ENCODE measurements around the gene KDM2B. TPM values are rescaled to one million over a fixed set of nuclear protein-coding genes. Genes with fewer than 3 reads are reported as not detected.

The KDM2B gene
- polyA plus RNA-seq, 3 donors, result 9.7 to 68.1 (median 9.7) TPM

GRCh38 chr12:121428883-121429282 lies 151.9 kb downstream of the KDM2B start:
- Histone ChIP-seq H2AFZ (ENCODE audit: insufficient read depth, low read depth, low read length, poor library complexity, severe bottlenecking) (no peak overlapping the region), H3K27ac (ENCODE audit: low read depth in 1 of 2, low read length in 2 of 2) (peak overlapping the region in 1 of 2 donors; percentile 21), H4K20me1 (ENCODE audit: insufficient read depth, low read length) (peaks cover 30% of the 10 kb centered on the region), H3K4me1 (ENCODE audit: control insufficient read depth in 1 of 2, insufficient read depth in 2 of 2, low read length in 2 of 2) (peaks cover 39 to 43% of the 10 kb centered on the region in 2 donors), H3K4me2 (replicated peaks; ENCODE audit: extremely low read depth, low read length, poor library complexity, severe bottlenecking) (no peak overlapping the region), H3K9me3 (replicated peaks in 1 of 2; ENCODE audit: control insufficient read depth in 1 of 2, insufficient read depth in 1 of 2, low read length in 2 of 2) (no peaks in the 10 kb centered on the region), H3K36me3 (replicated peaks in 1 of 2; ENCODE audit: control insufficient read depth in 1 of 2, insufficient read depth in 2 of 2, low read length in 2 of 2) (peaks cover 56 to 81% of the 10 kb centered on the region in 2 donors), H3K79me2 (ENCODE audit: insufficient read depth, low read length) (peaks cover 43% of the 10 kb centered on the region), H3K4me3 (replicated peaks in 1 of 3; ENCODE audit: low read depth in 2 of 3, low read length in 3 of 3) (no peak overlapping the region), H3K27me3 (ENCODE audit: control insufficient read depth in 2 of 2, insufficient read depth in 2 of 2, low read length in 2 of 2) (no peaks in the 10 kb centered on the region), H3K9ac (ENCODE audit: insufficient read depth, low read length, poor library complexity, severe bottlenecking) (no peak overlapping the region)
- Mint-ChIP-seq H3K9me3 (peaks cover 0 to 9% (median 5%) of the 10 kb centered on the region in 7 donors), H3K4me1 (peaks cover 50% of the 10 kb centered on the region), H3K4me3 (no peak overlapping the region), H3K27ac (peak overlapping the region in 1 of 7 donors; percentile 42), H3K27me3 (ENCODE audit: low read depth in 3 of 3) (peaks cover 0 to 2% (median 0%) of the 10 kb centered on the region in 3 donors), H3K36me3 (peaks cover 71 to 79% of the 10 kb centered on the region in 2 donors)
- no peak for TF ChIP-seq CTCF (IDR thresholded peaks at IDR 0.05)
- WGBS (ENCODE audit: insufficient coverage), result 83% methylated on average over 4 of the region's 6 CpGs
- no peak for DNase-seq
- intact Hi-C loops (cut with micrococcal nuclease), result loop anchor here in 1 of 2 donors (10.0 kb wide), 1 partner anchor 154 kb away; no protein-coding TSS in a partner anchor

GRCh38 chr12:121427556-121428050 lies 153.2 kb downstream of the KDM2B start:
- H3K4me2 ChIP-seq (replicated peaks; ENCODE audit: extremely low read depth, low read length, poor library complexity, severe bottlenecking), result no peak overlapping the region
- Mint-ChIP-seq H3K4me3 (no peak overlapping the region), H3K27ac (peak overlapping the region; percentile 69 to 92 (median 82)), H3K9me3 (peaks cover 0 to 9% (median 5%) of the 10 kb centered on the region in 7 donors), H3K27me3 (ENCODE audit: low read depth in 3 of 3) (no peaks in the 10 kb centered on the region), H3K36me3 (peaks cover 72 to 80% of the 10 kb centered on the region in 2 donors), H3K4me1 (peaks cover 51% of the 10 kb centered on the region)
- peaks cover 43% of the 10 kb centered on the region for H3K79me2 ChIP-seq (ENCODE audit: insufficient read depth, low read length)
- peak in 2 of 3 donors; percentile 11 to 20 for DNase-seq
- H2AFZ ChIP-seq (ENCODE audit: insufficient read depth, low read depth, low read length, poor library complexity, severe bottlenecking), result no peak overlapping the region
- H3K9ac ChIP-seq (ENCODE audit: insufficient read depth, low read length, poor library complexity, severe bottlenecking), result no peak overlapping the region
- no peak overlapping the region for H3K4me3 ChIP-seq (replicated peaks in 1 of 3; ENCODE audit: low read depth in 2 of 3, low read length in 3 of 3)
- no peaks in the 10 kb centered on the region for H3K27me3 ChIP-seq (ENCODE audit: control insufficient read depth in 2 of 2, insufficient read depth in 2 of 2, low read length in 2 of 2)
- H3K36me3 ChIP-seq (replicated peaks in 1 of 2; ENCODE audit: control insufficient read depth in 1 of 2, insufficient read depth in 2 of 2, low read length in 2 of 2), result peaks cover 64 to 81% of the 10 kb centered on the region in 2 donors
- no CpG with 5 or more reads among the region's 2 CpGs for WGBS (ENCODE audit: insufficient coverage)
- H3K4me1 ChIP-seq (ENCODE audit: control insufficient read depth in 1 of 2, insufficient read depth in 2 of 2, low read length in 2 of 2), result peaks cover 39 to 47% of the 10 kb centered on the region in 2 donors
- intact Hi-C loops (cut with micrococcal nuclease), result loop anchor here in 1 of 2 donors (10.0 kb wide), 1 partner anchor 153 kb away; no protein-coding TSS in a partner anchor
- no peak for TF ChIP-seq CTCF (IDR thresholded peaks at IDR 0.05)
- H3K9me3 ChIP-seq (replicated peaks in 1 of 2; ENCODE audit: control insufficient read depth in 1 of 2, insufficient read depth in 1 of 2, low read length in 2 of 2), result no peaks in the 10 kb centered on the region
- H3K27ac ChIP-seq (ENCODE audit: low read depth in 1 of 2, low read length in 2 of 2), result peak overlapping the region; percentile 75 to 84
- H4K20me1 ChIP-seq (ENCODE audit: insufficient read depth, low read length), result peaks cover 23% of the 10 kb centered on the region

Data from CD14-positive monocyte (primary cell).